ENCODE results near the gene CUL4A.
"Not testable (repeated sequence)": the region's sequence is repeated elsewhere in the genome, so short reads cannot be mapped to it uniquely, and the experiment has no call there.

CUL4A gene

DNA sequence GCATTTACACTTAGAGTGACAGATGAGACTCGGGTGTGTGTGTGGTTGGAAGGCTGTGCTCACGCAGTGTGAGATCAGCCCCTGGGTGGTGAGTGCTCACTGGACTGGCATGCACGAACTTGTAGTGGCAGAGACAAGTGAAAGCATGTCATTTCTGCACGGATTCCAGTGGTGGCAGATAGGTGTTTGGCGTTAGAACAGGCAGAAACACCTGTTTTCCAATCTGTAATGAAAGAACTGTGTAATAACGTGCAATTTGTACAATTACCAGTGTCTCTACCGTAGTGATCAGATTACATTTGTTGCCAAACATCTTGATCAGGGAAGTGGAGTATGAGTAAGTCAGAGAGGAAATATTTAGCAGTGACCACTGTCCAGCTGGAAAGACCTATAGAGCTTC lies 95.8 kb downstream of the CUL4A start:
- WGBS, 2 donors (ENCODE audit: extremely low coverage in 2 of 2, insufficient read length in 2 of 2, insufficient replicate concordance in 1 of 2): no CpG with 5 or more reads among the region's 7 CpGs

GRCh38 chr13:113307491-113307890 lies 98.1 kb downstream of the CUL4A start:
- Histone ChIP-seq H4K8ac (ENCODE audit: low read depth, low read length) (no peak overlapping the region), H3K18ac (ENCODE audit: low read length) (no peak overlapping the region), H3K27ac (replicated peaks; ENCODE audit: low read length) (no peak overlapping the region), H2BK120ac (ENCODE audit: low read depth, low read length) (no peak overlapping the region), H3K36me3 (replicated peaks in 1 of 2; ENCODE audit: control insufficient read depth in 2 of 2, insufficient read depth in 2 of 2, low read length in 2 of 2) (peaks cover 13 to 36% of the 10 kb centered on the region in 2 donors), H3K9me3 (replicated peaks in 1 of 2; ENCODE audit: control insufficient read depth in 2 of 2, insufficient read depth in 1 of 2, low read depth in 1 of 2, low read length in 2 of 2) (no peaks in the 10 kb centered on the region), H2AK5ac (ENCODE audit: low read depth, low read length) (no peak overlapping the region), H3K27me3 (ENCODE audit: control insufficient read depth in 3 of 3, insufficient read depth in 3 of 3, low read depth in 1 of 3, low read length in 3 of 3) (no peaks in the 10 kb centered on the region), H3K79me1 (ENCODE audit: low read depth, low read length) (peaks cover 14% of the 10 kb centered on the region), H3K4me1 (ENCODE audit: control insufficient read depth in 2 of 2, insufficient read depth in 1 of 2, low read depth in 1 of 2, low read length in 2 of 2) (no peaks in the 10 kb centered on the region), H3K23ac (ENCODE audit: low read depth, low read length, poor library complexity) (no peak overlapping the region), H3K14ac (ENCODE audit: low read length) (no peak overlapping the region), H3K4me3 (ENCODE audit: low read length in 2 of 2) (no peak overlapping the region), H3K4me2 (ENCODE audit: insufficient read depth, low read length, poor library complexity, severe bottlenecking) (no peak overlapping the region), H2AFZ (ENCODE audit: low read length) (no peak overlapping the region), H3K9ac (ENCODE audit: low read depth, low read length, poor library complexity) (no peak overlapping the region), H3K4ac (ENCODE audit: low read length) (no peak overlapping the region), H2BK15ac (ENCODE audit: low read length) (no peak overlapping the region), H4K91ac (ENCODE audit: low read depth, low read length, poor library complexity) (no peak overlapping the region), H2BK5ac (ENCODE audit: low read length) (no peak overlapping the region), H2BK12ac (ENCODE audit: low read length) (no peak overlapping the region)
- DNase-seq (ENCODE audit: low spot score): no peak

More for the DNA sequence above, 95.8 kb downstream of the CUL4A start:
- Histone ChIP-seq H2AK5ac (ENCODE audit: low read depth, low read length) (no peak overlapping the region), H3K4me3 (ENCODE audit: low read length in 2 of 2) (no peak overlapping the region), H3K14ac (ENCODE audit: low read length) (no peak overlapping the region), H4K91ac (ENCODE audit: low read depth, low read length, poor library complexity) (no peak overlapping the region), H3K9ac (ENCODE audit: low read depth, low read length, poor library complexity) (no peak overlapping the region), H3K4me1 (ENCODE audit: control insufficient read depth in 2 of 2, insufficient read depth in 1 of 2, low read depth in 1 of 2, low read length in 2 of 2) (no peaks in the 10 kb centered on the region), H2BK12ac (ENCODE audit: low read length) (no peak overlapping the region), H3K18ac (ENCODE audit: low read length) (no peak overlapping the region), H3K27me3 (ENCODE audit: control insufficient read depth in 3 of 3, insufficient read depth in 3 of 3, low read depth in 1 of 3, low read length in 3 of 3) (no peaks in the 10 kb centered on the region), H3K4me2 (ENCODE audit: insufficient read depth, low read length, poor library complexity, severe bottlenecking) (no peak overlapping the region), H3K27ac (replicated peaks; ENCODE audit: low read length) (no peak overlapping the region), H3K79me1 (ENCODE audit: low read depth, low read length) (peaks cover 15% of the 10 kb centered on the region), H3K4ac (ENCODE audit: low read length) (no peak overlapping the region), H4K8ac (ENCODE audit: low read depth, low read length) (no peak overlapping the region), H2BK5ac (ENCODE audit: low read length) (no peak overlapping the region), H3K9me3 (replicated peaks in 1 of 2; ENCODE audit: control insufficient read depth in 2 of 2, insufficient read depth in 1 of 2, low read depth in 1 of 2, low read length in 2 of 2) (no peaks in the 10 kb centered on the region), H3K23ac (ENCODE audit: low read depth, low read length, poor library complexity) (peak overlapping the region; percentile 80), H2BK120ac (ENCODE audit: low read depth, low read length) (no peak overlapping the region), H2AFZ (ENCODE audit: low read length) (no peak overlapping the region), H3K36me3 (replicated peaks in 1 of 2; ENCODE audit: control insufficient read depth in 2 of 2, insufficient read depth in 2 of 2, low read length in 2 of 2) (peaks cover 3 to 14% of the 10 kb centered on the region in 2 donors), H2BK15ac (ENCODE audit: low read length) (no peak overlapping the region)
- DNase-seq (ENCODE audit: low spot score): no peak

GRCh38 chr13:113309473-113309872 lies 100.1 kb downstream of the CUL4A start:
- WGBS, 2 donors (ENCODE audit: extremely low coverage in 2 of 2, insufficient read length in 2 of 2, insufficient replicate concordance in 1 of 2): no CpG with 5 or more reads among the region's 6 CpGs
- no peak for DNase-seq (ENCODE audit: low spot score)

DNA sequence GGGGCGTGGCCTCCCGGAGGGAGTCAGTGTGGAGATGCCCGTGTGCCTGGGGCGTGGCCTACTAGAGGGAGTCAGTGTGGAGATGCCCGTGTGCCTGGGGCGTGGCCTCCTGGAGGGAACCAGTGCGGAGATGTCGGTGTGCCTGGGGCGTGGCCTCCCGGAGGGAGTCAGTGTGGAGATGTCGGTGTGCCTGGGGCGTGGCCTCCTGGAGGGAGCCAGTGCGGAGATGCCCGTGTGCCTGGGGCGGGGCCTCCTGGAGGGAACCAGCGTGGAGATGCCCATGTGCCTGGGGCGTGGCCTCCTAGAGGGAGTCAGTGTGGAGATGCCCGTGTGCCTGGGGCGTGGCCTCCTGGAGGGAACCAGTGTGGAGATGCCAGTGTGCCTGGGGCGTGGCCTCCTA lies 104.7 kb downstream of the CUL4A start:
- not testable (repeated sequence) for H2BK5ac ChIP-seq (ENCODE audit: low read length); H3K18ac ChIP-seq (ENCODE audit: low read length)

More at GRCh38 chr13:113309473-113309872, 100.1 kb downstream of the CUL4A start:
- Histone ChIP-seq H2BK5ac (ENCODE audit: low read length) (no peak overlapping the region), H3K79me1 (ENCODE audit: low read depth, low read length) (peaks cover 9% of the 10 kb centered on the region), H3K4me3 (ENCODE audit: low read length in 2 of 2) (no peak overlapping the region), H4K8ac (ENCODE audit: low read depth, low read length) (no peak overlapping the region), H3K9me3 (replicated peaks in 1 of 2; ENCODE audit: control insufficient read depth in 2 of 2, insufficient read depth in 1 of 2, low read depth in 1 of 2, low read length in 2 of 2) (no peaks in the 10 kb centered on the region), H2BK12ac (ENCODE audit: low read length) (no peak overlapping the region), H3K4me1 (ENCODE audit: control insufficient read depth in 2 of 2, insufficient read depth in 1 of 2, low read depth in 1 of 2, low read length in 2 of 2) (no peaks in the 10 kb centered on the region), H2BK15ac (ENCODE audit: low read length) (no peak overlapping the region), H3K14ac (ENCODE audit: low read length) (no peak overlapping the region), H2BK120ac (ENCODE audit: low read depth, low read length) (no peak overlapping the region), H2AK5ac (ENCODE audit: low read depth, low read length) (no peak overlapping the region), H3K4ac (ENCODE audit: low read length) (no peak overlapping the region), H4K91ac (ENCODE audit: low read depth, low read length, poor library complexity) (no peak overlapping the region), H2AFZ (ENCODE audit: low read length) (no peak overlapping the region), H3K18ac (ENCODE audit: low read length) (no peak overlapping the region), H3K4me2 (ENCODE audit: insufficient read depth, low read length, poor library complexity, severe bottlenecking) (no peak overlapping the region), H3K27ac (replicated peaks; ENCODE audit: low read length) (no peak overlapping the region), H3K23ac (ENCODE audit: low read depth, low read length, poor library complexity) (no peak overlapping the region), H3K9ac (ENCODE audit: low read depth, low read length, poor library complexity) (no peak overlapping the region), H3K36me3 (replicated peaks in 1 of 2; ENCODE audit: control insufficient read depth in 2 of 2, insufficient read depth in 2 of 2, low read length in 2 of 2) (peaks cover 17 to 42% of the 10 kb centered on the region in 2 donors), H3K27me3 (ENCODE audit: control insufficient read depth in 3 of 3, insufficient read depth in 3 of 3, low read depth in 1 of 3, low read length in 3 of 3) (no peaks in the 10 kb centered on the region)

More for the DNA sequence above, 104.7 kb downstream of the CUL4A start:
- not testable (repeated sequence) for DNase-seq (ENCODE audit: low spot score); H2BK15ac ChIP-seq (ENCODE audit: low read length); H3K23ac ChIP-seq (ENCODE audit: low read depth, low read length, poor library complexity); H3K4ac ChIP-seq (ENCODE audit: low read length); H2AFZ ChIP-seq (ENCODE audit: low read length); H3K27ac ChIP-seq (replicated peaks; ENCODE audit: low read length); H3K27me3 ChIP-seq (ENCODE audit: control insufficient read depth in 3 of 3, insufficient read depth in 3 of 3, low read depth in 1 of 3, low read length in 3 of 3); H3K4me3 ChIP-seq (ENCODE audit: low read length in 2 of 2); H3K79me1 ChIP-seq (ENCODE audit: low read depth, low read length); H3K4me2 ChIP-seq (ENCODE audit: insufficient read depth, low read length, poor library complexity, severe bottlenecking); H4K91ac ChIP-seq (ENCODE audit: low read depth, low read length, poor library complexity); H4K8ac ChIP-seq (ENCODE audit: low read depth, low read length); H2BK120ac ChIP-seq (ENCODE audit: low read depth, low read length); H3K14ac ChIP-seq (ENCODE audit: low read length); H3K4me1 ChIP-seq (ENCODE audit: control insufficient read depth in 2 of 2, insufficient read depth in 1 of 2, low read depth in 1 of 2, low read length in 2 of 2); H3K9ac ChIP-seq (ENCODE audit: low read depth, low read length, poor library complexity); H3K9me3 ChIP-seq (replicated peaks in 1 of 2; ENCODE audit: control insufficient read depth in 2 of 2, insufficient read depth in 1 of 2, low read depth in 1 of 2, low read length in 2 of 2); H2BK12ac ChIP-seq (ENCODE audit: low read length); H2AK5ac ChIP-seq (ENCODE audit: low read depth, low read length)
- peaks cover 22 to 58% of the 10 kb centered on the region in 2 donors for H3K36me3 ChIP-seq (replicated peaks in 1 of 2; ENCODE audit: control insufficient read depth in 2 of 2, insufficient read depth in 2 of 2, low read length in 2 of 2)
- WGBS, 2 donors (ENCODE audit: extremely low coverage in 2 of 2, insufficient read length in 2 of 2, insufficient replicate concordance in 1 of 2): no CpG with 5 or more reads among the region's 20 CpGs
